Subcutaneous adipose tissue (tissue), 4 donors: Measurements from ENCODE around the gene ANKRD11. TPM values are rescaled to one million over a fixed set of nuclear protein-coding genes. Genes with fewer than 3 reads are reported as not detected.

Experiments
- CTCF ChIP-seq: fragments of 450-650 bp; IDR thresholded peaks from one replicate; pipeline ENCODE4 v1.5.1; 2016; ENCODE audit warnings: low read depth, mild to moderate bottlenecking, control low read depth, antibody characterized with exemption, moderate library complexity
- total RNA-seq, 4 donors: library from RNA; depleted of rRNA; stranded (reverse); fragments of >200 nt; gene quantifications; one replicate each; pipeline ENCODE4 v1.1.0, GENCODE V29; 2016

The ANKRD11 gene
- total RNA-seq, 4 donors from 2014 or later: 56.1 to 190 (median 62.6) TPM

GRCh38 chr16:89300976-89301360 is 189.4 kb downstream of the ANKRD11 start:
- no peak for TF ChIP-seq CTCF

DNA sequence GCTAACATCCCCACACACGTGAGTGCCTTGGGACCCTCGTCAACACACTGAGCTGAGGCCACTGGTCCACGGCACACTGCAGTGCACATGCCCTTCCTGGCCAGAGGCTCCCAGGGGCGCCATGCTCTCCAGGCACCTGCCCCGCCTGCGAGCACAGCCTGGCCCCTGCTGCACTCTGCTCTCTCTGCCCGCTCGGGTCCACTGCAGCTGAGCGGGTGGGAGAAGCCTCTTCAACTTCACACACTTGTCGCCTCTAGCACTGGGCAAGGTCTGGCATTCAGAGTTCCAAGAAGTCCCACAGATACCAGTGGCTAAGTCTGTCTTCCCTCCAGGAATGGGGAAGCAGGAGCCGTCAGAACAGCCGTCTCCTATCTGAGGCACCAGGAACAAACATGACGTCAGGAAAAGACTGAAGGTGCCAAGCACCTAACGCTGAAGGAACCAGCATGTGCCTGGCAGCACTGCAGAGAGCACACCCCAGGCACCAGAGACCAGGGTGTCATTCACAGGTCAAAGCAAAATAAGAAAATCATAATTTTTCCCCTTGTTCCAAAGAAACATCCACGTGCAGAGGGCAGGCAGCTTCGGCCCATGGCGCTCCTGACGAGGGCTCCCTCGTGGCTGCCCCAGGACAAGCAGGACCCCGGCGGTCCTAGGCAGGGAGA is 189.9 kb downstream of the ANKRD11 start:
- TF ChIP-seq CTCF: no peak

DNA sequence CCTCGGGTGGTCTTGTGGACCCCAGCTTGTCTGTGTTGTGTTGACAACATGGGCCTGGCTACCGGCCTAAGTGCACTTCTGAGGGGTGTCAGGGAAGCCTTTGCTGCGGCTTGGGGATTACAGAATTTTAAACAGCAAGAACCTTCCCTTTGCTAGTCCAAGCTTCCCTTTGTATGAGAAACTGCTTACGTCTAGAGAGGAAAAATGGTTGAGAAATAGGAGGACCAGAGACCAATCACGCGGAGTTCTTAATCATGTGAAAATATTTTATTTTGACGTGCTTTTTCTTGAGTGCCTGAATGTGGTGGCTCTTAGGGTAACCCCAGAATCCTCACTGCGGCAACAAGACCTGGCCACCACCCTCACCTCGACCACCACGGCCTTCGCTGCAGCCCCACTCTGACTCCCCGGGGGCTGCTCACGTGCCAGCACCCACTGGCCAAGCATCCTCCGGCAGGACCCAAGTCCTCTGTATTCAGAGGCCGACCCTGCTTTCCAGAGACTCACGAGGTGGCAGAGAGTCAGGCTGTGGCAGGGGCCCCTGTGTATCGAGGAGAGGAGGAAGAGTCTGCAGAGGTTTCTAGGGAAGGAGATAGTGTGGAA is 191.6 kb downstream of the ANKRD11 start:
- no peak for TF ChIP-seq CTCF

- no peak for TF ChIP-seq CTCF
Measured at GRCh38 chr16:89297910-89298545, 192.3 kb downstream of the ANKRD11 start.

DNA sequence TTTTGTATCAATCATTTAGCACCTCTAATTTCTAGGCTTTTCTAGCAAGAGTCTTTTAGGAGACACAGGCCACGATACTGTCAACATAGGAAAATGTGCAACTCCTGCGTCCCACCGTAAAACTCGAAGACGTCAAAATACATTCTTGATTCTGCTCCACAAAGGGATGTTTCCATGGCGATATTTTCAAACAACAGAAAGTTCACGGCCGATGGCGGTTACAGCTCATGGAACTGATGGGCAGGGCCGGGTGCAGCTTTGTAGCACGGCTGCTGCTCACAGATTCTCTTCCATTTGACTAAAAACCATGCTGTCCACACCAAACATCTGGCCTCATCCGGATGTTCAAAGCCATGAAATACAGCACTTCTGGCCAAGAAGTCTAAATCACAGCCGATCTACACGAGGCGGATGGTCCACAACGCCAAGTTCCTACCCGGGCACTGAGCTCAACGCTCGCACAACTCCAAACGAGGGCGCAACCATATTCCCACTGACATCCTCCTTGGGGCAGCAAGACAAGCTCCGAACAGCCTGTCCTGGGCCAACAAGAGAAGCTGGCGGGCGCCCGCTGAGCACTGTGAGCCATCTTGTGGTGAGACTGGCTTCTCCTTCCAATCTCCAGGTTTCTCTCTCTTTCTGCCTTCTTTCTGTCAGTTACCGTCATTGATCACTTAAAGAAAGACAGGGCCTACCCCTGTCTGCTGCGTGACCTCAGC is 193.0 kb downstream of the ANKRD11 start:
- no peak for TF ChIP-seq CTCF

GRCh38 chr16:89295915-89296314 is 194.4 kb downstream of the ANKRD11 start:
- no peak for TF ChIP-seq CTCF
